Dendritic cell treated with granulocyte-macrophage colony-stimulating factor and Interleukin-4, amounts not matched to agents 40 ng/mL and 50 ng/mL, for 4 days (primary cell): Measurements from ENCODE around the gene RALGAPB.
"Not testable (repeated sequence)": the region's sequence is repeated elsewhere in the genome, so short reads cannot be mapped to it uniquely, and the experiment has no call there.

Experiments
- H3K27ac Mint-ChIP-seq: one replicate; pipeline ENCODE4 v1.8.0; 2022; ENCODE audit warnings: mild to moderate bottlenecking, mixed read lengths
- H3K27me3 Mint-ChIP-seq: one replicate; pipeline ENCODE4 v1.8.0; 2022; ENCODE audit warnings: mild to moderate bottlenecking, mixed read lengths
- H3K36me3 Mint-ChIP-seq: one replicate; pipeline ENCODE4 v1.8.0; 2022; ENCODE audit warnings: low read depth, mixed read lengths
- H3K4me1 Mint-ChIP-seq: one replicate; pipeline ENCODE4 v1.8.0; 2022; ENCODE audit warnings: low read depth, mixed read lengths
- H3K4me3 Mint-ChIP-seq: one replicate; pipeline ENCODE4 v1.8.0; 2022; ENCODE audit warnings: mild to moderate bottlenecking, moderate library complexity, mixed read lengths
- H3K9me3 Mint-ChIP-seq: one replicate; pipeline ENCODE4 v1.8.0; 2022; ENCODE audit warnings: mixed read lengths
- intact Hi-C: fragments of 100-400 bp; cut with micrococcal nuclease; formaldehyde crosslinking; loops from one replicate; pipeline ENCODE4 v1.15.0; 2022

RALGAPB gene

GRCh38 chr20:38472513-38473366, at the start of gene RALGAPB:
RALGAPB (plus strand) TSS chr20:38472843; CDS start chr20:38488433, 15,590 bp downstream.
- intact Hi-C loops, result no loop called here
- Mint-ChIP-seq H3K27me3 (peaks cover 11% of the 10 kb centered on the region), H3K4me3 (peak within 1 kb of the TSS; percentile 84), H3K9me3 (no peaks in the 10 kb centered on the region), H3K27ac (peak within 1 kb of the TSS; percentile 82), H3K36me3 (peaks cover 13% of the 10 kb centered on the region), H3K4me1 (peaks cover 41% of the 10 kb centered on the region)

GRCh38 chr20:38423541-38423940, 49.1 kb upstream of the RALGAPB start:
- intact Hi-C loops, result no loop called here
- H3K4me1 Mint-ChIP-seq, result peaks cover 33% of the 10 kb centered on the region
- H3K36me3 Mint-ChIP-seq, result peaks cover 100% of the 10 kb centered on the region
- H3K27me3 Mint-ChIP-seq, result no peaks in the 10 kb centered on the region
- H3K27ac Mint-ChIP-seq, result no peak overlapping the region
- no peaks in the 10 kb centered on the region for H3K9me3 Mint-ChIP-seq
- H3K4me3 Mint-ChIP-seq, result no peak overlapping the region

GRCh38 chr20:38424401-38424800, 48.2 kb upstream of the RALGAPB start:
- peaks cover 42% of the 10 kb centered on the region for H3K4me1 Mint-ChIP-seq
- no peak overlapping the region for H3K4me3 Mint-ChIP-seq
- H3K27ac Mint-ChIP-seq, result no peak overlapping the region
- no peaks in the 10 kb centered on the region for H3K9me3 Mint-ChIP-seq
- no peaks in the 10 kb centered on the region for H3K27me3 Mint-ChIP-seq
- intact Hi-C loops, result no loop called here
- H3K36me3 Mint-ChIP-seq, result peaks cover 100% of the 10 kb centered on the region

- peak overlapping the region; percentile 28 for H3K27ac Mint-ChIP-seq
- intact Hi-C loops, result no loop called here
- no peaks in the 10 kb centered on the region for H3K27me3 Mint-ChIP-seq
- peaks cover 97% of the 10 kb centered on the region for H3K36me3 Mint-ChIP-seq
- peaks cover 52% of the 10 kb centered on the region for H3K4me1 Mint-ChIP-seq
- H3K4me3 Mint-ChIP-seq, result no peak overlapping the region
- no peaks in the 10 kb centered on the region for H3K9me3 Mint-ChIP-seq
Measured at GRCh38 chr20:38426006-38426897, 46.4 kb upstream of the RALGAPB start.

GRCh38 chr20:38427655-38428023, 45.0 kb upstream of the RALGAPB start:
- intact Hi-C loops, result no loop called here
- Mint-ChIP-seq H3K4me3 (no peak overlapping the region), H3K27ac (no peak overlapping the region), H3K4me1 (peaks cover 64% of the 10 kb centered on the region), H3K27me3 (no peaks in the 10 kb centered on the region), H3K9me3 (no peaks in the 10 kb centered on the region), H3K36me3 (peaks cover 97% of the 10 kb centered on the region)

- Mint-ChIP-seq H3K27me3 (no peaks in the 10 kb centered on the region), H3K9me3 (no peaks in the 10 kb centered on the region), H3K36me3 (peaks cover 97% of the 10 kb centered on the region), H3K27ac (no peak overlapping the region), H3K4me3 (no peak overlapping the region), H3K4me1 (peaks cover 75% of the 10 kb centered on the region)
- intact Hi-C loops, result no loop called here
Measured at GRCh38 chr20:38428800-38429199, 43.8 kb upstream of the RALGAPB start.

- H3K4me3 Mint-ChIP-seq, result no peak overlapping the region
- intact Hi-C loops, result no loop called here
- H3K27ac Mint-ChIP-seq, result no peak overlapping the region
- H3K9me3 Mint-ChIP-seq, result no peaks in the 10 kb centered on the region
- H3K27me3 Mint-ChIP-seq, result no peaks in the 10 kb centered on the region
- H3K4me1 Mint-ChIP-seq, result peaks cover 79% of the 10 kb centered on the region
- H3K36me3 Mint-ChIP-seq, result peaks cover 97% of the 10 kb centered on the region
Measured at GRCh38 chr20:38429301-38429700, 43.3 kb upstream of the RALGAPB start.

- peaks cover 75% of the 10 kb centered on the region for H3K4me1 Mint-ChIP-seq
- no peaks in the 10 kb centered on the region for H3K27me3 Mint-ChIP-seq
- no peak overlapping the region for H3K4me3 Mint-ChIP-seq
- H3K9me3 Mint-ChIP-seq, result no peaks in the 10 kb centered on the region
- H3K36me3 Mint-ChIP-seq, result peaks cover 92% of the 10 kb centered on the region
- no peak overlapping the region for H3K27ac Mint-ChIP-seq
- intact Hi-C loops, result no loop called here
Measured at GRCh38 chr20:38430679-38431325, 41.8 kb upstream of the RALGAPB start.

- intact Hi-C loops, result no loop called here
- Mint-ChIP-seq H3K27me3 (no peaks in the 10 kb centered on the region), H3K4me1 (peaks cover 62% of the 10 kb centered on the region), H3K9me3 (no peaks in the 10 kb centered on the region), H3K4me3 (no peak overlapping the region), H3K27ac (no peak overlapping the region), H3K36me3 (peaks cover 77% of the 10 kb centered on the region)
Measured at GRCh38 chr20:38432292-38432691, 40.4 kb upstream of the RALGAPB start.

GRCh38 chr20:38432870-38433269, 39.8 kb upstream of the RALGAPB start:
- Mint-ChIP-seq H3K36me3 (peaks cover 71% of the 10 kb centered on the region), H3K4me1 (peaks cover 57% of the 10 kb centered on the region)
- H3K27me3 Mint-ChIP-seq, H3K27ac Mint-ChIP-seq, H3K4me3 Mint-ChIP-seq, intact Hi-C loops, H3K9me3 Mint-ChIP-seq: not testable (repeated sequence)

GRCh38 chr20:38433304-38433972, 39.2 kb upstream of the RALGAPB start:
- no peaks in the 10 kb centered on the region for H3K9me3 Mint-ChIP-seq
- H3K27ac Mint-ChIP-seq, result peak overlapping the region; percentile 91
- H3K36me3 Mint-ChIP-seq, result peaks cover 65% of the 10 kb centered on the region
- H3K4me3 Mint-ChIP-seq, result peak overlapping the region; percentile 88
- H3K27me3 Mint-ChIP-seq, result peaks cover 2% of the 10 kb centered on the region
- H3K4me1 Mint-ChIP-seq, result peaks cover 51% of the 10 kb centered on the region
- intact Hi-C loops, result no loop called here

GRCh38 chr20:38434301-38434741, 38.3 kb upstream of the RALGAPB start:
- H3K4me1 Mint-ChIP-seq, result peaks cover 42% of the 10 kb centered on the region
- peaks cover 8% of the 10 kb centered on the region for H3K27me3 Mint-ChIP-seq
- intact Hi-C loops, result no loop called here
- peaks cover 56% of the 10 kb centered on the region for H3K36me3 Mint-ChIP-seq
- no peaks in the 10 kb centered on the region for H3K9me3 Mint-ChIP-seq
- peak overlapping the region; percentile 91 for H3K27ac Mint-ChIP-seq
- H3K4me3 Mint-ChIP-seq, result peak overlapping the region; percentile 88

GRCh38 chr20:38434770-38435554, 37.7 kb upstream of the RALGAPB start, which contains the start of gene SNHG17:
SNHG17 (minus strand) TSS chr20:38435328.
- Mint-ChIP-seq H3K9me3 (no peaks in the 10 kb centered on the region), H3K27me3 (peaks cover 8% of the 10 kb centered on the region), H3K36me3 (peaks cover 50% of the 10 kb centered on the region), H3K27ac (peak within 1 kb of the TSS; percentile 91), H3K4me1 (peaks cover 37% of the 10 kb centered on the region), H3K4me3 (peak within 1 kb of the TSS; percentile 88)
- intact Hi-C loops, result loop anchor here (1.0 kb wide), 1 partner anchor 11 kb away; no protein-coding TSS in a partner anchor
